GM23338 (cell line): ENCODE data around the gene ZKSCAN2.

Experiments used
- CREB1 ChIP-seq: fragments of 250-450 bp; sonication (Bioruptor Pico); IDR thresholded peaks from 2 replicates; pipeline ENCODE4 v1.5.0; 2020; ENCODE audit warnings: low read depth, mild to moderate bottlenecking, moderate library complexity
- CTCF ChIP-seq, 2 experiments: fragments of 200-600 bp in 1 of 2; sonication (generic) in 1 of 2; conservative IDR thresholded peaks; 2 replicates each; pipeline versions ENCODE4 v1.5.1 to v1.6.1; 2016 to 2017; ENCODE audit warnings: antibody characterized with exemption in 2 of 2, low read depth in 2 of 2, mild to moderate bottlenecking in 2 of 2, moderate library complexity in 1 of 2
- ETS1 ChIP-seq: IDR thresholded peaks from 2 replicates; pipeline ENCODE4 v1.6.1; 2016; ENCODE audit warnings: antibody characterized with exemption
- EZH2 ChIP-seq: fragments of 200-600 bp; sonication (generic); IDR thresholded peaks from one replicate; pipeline ENCODE4 v1.8.0; 2017; ENCODE audit warnings: antibody characterized with exemption, mild to moderate bottlenecking, low read depth; ENCODE audit not compliant: unreplicated experiment
- EZH2phosphoT487 ChIP-seq: fragments of 200-600 bp; sonication (generic); IDR thresholded peaks from one replicate; pipeline ENCODE4 v1.8.1; 2018; ENCODE audit warnings: antibody characterized with exemption; ENCODE audit not compliant: unreplicated experiment
- JUNB ChIP-seq: IDR thresholded peaks from one replicate; pipeline ENCODE4 v1.6.1; 2016; ENCODE audit warnings: antibody characterized with exemption; ENCODE audit not compliant: unreplicated experiment
- NANOG ChIP-seq: IDR thresholded peaks from 2 replicates; pipeline ENCODE4 v1.6.1; 2016; ENCODE audit warnings: antibody characterized with exemption, borderline replicate concordance
- POLR2AphosphoS5 ChIP-seq: IDR thresholded peaks from 2 replicates; pipeline ENCODE4 v1.6.1; 2016; ENCODE audit warnings: antibody characterized with exemption, low read depth
- REST ChIP-seq: IDR thresholded peaks from one replicate; pipeline ENCODE4 v1.6.1; 2018; ENCODE audit warnings: antibody characterized with exemption; ENCODE audit not compliant: unreplicated experiment
- STAT1 ChIP-seq: IDR thresholded peaks from one replicate; pipeline ENCODE4 v1.6.1; 2016; ENCODE audit warnings: antibody characterized with exemption; ENCODE audit not compliant: unreplicated experiment
- ZNF331 ChIP-seq: fragments of 250-450 bp; sonication (Bioruptor Pico); IDR thresholded peaks from 2 replicates; pipeline ENCODE4 v1.5.0; 2020; ENCODE audit warnings: low read depth, mild to moderate bottlenecking, moderate library complexity

GRCh38 chr16:25194273-25194878 is 63.3 kb downstream of the ZKSCAN2 start:
- TF ChIP-seq CTCF (conservative IDR thresholded peaks at IDR 0.05; ENCODE audit: low read depth in 2 of 2) = no peak
- TF ChIP-seq POLR2AphosphoS5 = no peak
- no peak for TF ChIP-seq EZH2phosphoT487
- TF ChIP-seq EZH2 = no peak
- TF ChIP-seq CREB1 (CRISPR knock-in tag) = no peak
- TF ChIP-seq STAT1 = no peak
- TF ChIP-seq REST = no peak
- TF ChIP-seq ETS1 = no peak
- TF ChIP-seq ZNF331 (CRISPR knock-in tag) = no peak
- no peak for TF ChIP-seq NANOG
- TF ChIP-seq JUNB = no peak
